ENCODE data around the gene LSP1. TPM values are rescaled to one million over a fixed set of nuclear protein-coding genes. Genes with fewer than 3 reads are reported as not detected.

LSP1 gene
- total and polyA plus RNA-seq, 4 donors, result 5.0 to 7.7 (median 5.7) TPM

- no peak overlapping the region for H3K4me3 ChIP-seq (ENCODE audit: low read depth in 1 of 3, low read length in 3 of 3)
- no peaks in the 10 kb centered on the region for H3K4me1 ChIP-seq (ENCODE audit: control insufficient read depth in 4 of 4, insufficient read depth in 4 of 4, low read length in 3 of 4)
- no peak overlapping the region for H3K9ac ChIP-seq (ENCODE audit: low read depth in 1 of 2, low read length in 2 of 2)
- no peaks in the 10 kb centered on the region for H3K27me3 ChIP-seq (ENCODE audit: control insufficient read depth in 4 of 4, insufficient read depth in 4 of 4, low read length in 3 of 4)
- no peaks in the 10 kb centered on the region for H3K9me3 ChIP-seq (ENCODE audit: control insufficient read depth in 4 of 4, low read length in 3 of 4)
- H3K36me3 ChIP-seq (ENCODE audit: control insufficient read depth in 4 of 4, insufficient read depth in 3 of 4, low read depth in 1 of 4, low read length in 3 of 4), result no peaks in the 10 kb centered on the region
- WGBS, result 70% methylated on average over 18 of the region's 18 CpGs
- no peak for TF ChIP-seq SP1 (IDR thresholded peaks at IDR 0.05)
- no peak for TF ChIP-seq RXRA (IDR thresholded peaks at IDR 0.05)
- TF ChIP-seq FOXA2 (IDR thresholded peaks at IDR 0.05), result no peak
- TF ChIP-seq ATF3 (IDR thresholded peaks at IDR 0.05), result no peak
- no peak for DNase-seq (ENCODE audit: low spot score)
- H3K27ac ChIP-seq (ENCODE audit: low read depth in 1 of 2, low read length in 2 of 2), result no peak overlapping the region
Observed at GRCh38 chr11:1931341-1932104, 78.6 kb downstream of the LSP1 start.

- no peak overlapping the region for H3K27ac ChIP-seq (ENCODE audit: low read depth in 1 of 2, low read length in 2 of 2)
- WGBS, result 80% methylated on average over 11 of the region's 11 CpGs
- H3K9me3 ChIP-seq (ENCODE audit: control insufficient read depth in 4 of 4, low read length in 3 of 4), result no peaks in the 10 kb centered on the region
- TF ChIP-seq FOXA2 (IDR thresholded peaks at IDR 0.05), result no peak
- no peak for TF ChIP-seq ATF3 (IDR thresholded peaks at IDR 0.05)
- TF ChIP-seq CTCF (IDR thresholded peaks at IDR 0.05; ENCODE audit: low read depth, low read length, missing input control), result no peak
- TF ChIP-seq RXRA (IDR thresholded peaks at IDR 0.05), result no peak
- no peak for TF ChIP-seq YY1 (IDR thresholded peaks at IDR 0.05)
- TF ChIP-seq ZBTB33 (IDR thresholded peaks at IDR 0.05), result no peak
- TF ChIP-seq FOXA1 (IDR thresholded peaks at IDR 0.05), result no peak
- TF ChIP-seq NR2F2 (IDR thresholded peaks at IDR 0.05), result no peak
- no peak for TF ChIP-seq JUND (IDR thresholded peaks at IDR 0.05)
- TF ChIP-seq SP1 (IDR thresholded peaks at IDR 0.05), result no peak
- TF ChIP-seq HNF4A (conservative IDR thresholded peaks at IDR 0.05), result no peak
- no peak for TF ChIP-seq MAX (IDR thresholded peaks at IDR 0.05)
- TF ChIP-seq GABPA (IDR thresholded peaks at IDR 0.05 in 1 of 2, conservative IDR thresholded peaks at IDR 0.05 in 1 of 2), result no peak
- no peaks in the 10 kb centered on the region for H3K27me3 ChIP-seq (ENCODE audit: control insufficient read depth in 4 of 4, insufficient read depth in 4 of 4, low read length in 3 of 4)
- H3K9ac ChIP-seq (ENCODE audit: low read depth in 1 of 2, low read length in 2 of 2), result no peak overlapping the region
- no peaks in the 10 kb centered on the region for H3K36me3 ChIP-seq (ENCODE audit: control insufficient read depth in 4 of 4, insufficient read depth in 3 of 4, low read depth in 1 of 4, low read length in 3 of 4)
- DNase-seq (ENCODE audit: low spot score), result no peak
- H3K4me3 ChIP-seq (ENCODE audit: low read depth in 1 of 3, low read length in 3 of 3), result no peak overlapping the region
- H3K4me1 ChIP-seq (ENCODE audit: control insufficient read depth in 4 of 4, insufficient read depth in 4 of 4, low read length in 3 of 4), result no peaks in the 10 kb centered on the region
Observed at GRCh38 chr11:1932105-1932480, 79.2 kb downstream of the LSP1 start.

Measured in liver (tissue), 9 donors.